ENCODE measurements around the gene LFNG. TPM values are rescaled to one million over a fixed set of nuclear protein-coding genes. Genes with fewer than 3 reads are reported as not detected.
"Not testable (repeated sequence)": the region's sequence is repeated elsewhere in the genome, so short reads cannot be mapped to it uniquely, and the experiment has no call there.

LFNG gene
- total RNA-seq, 1 donor from 2014 or later = 44.9 TPM

DNA sequence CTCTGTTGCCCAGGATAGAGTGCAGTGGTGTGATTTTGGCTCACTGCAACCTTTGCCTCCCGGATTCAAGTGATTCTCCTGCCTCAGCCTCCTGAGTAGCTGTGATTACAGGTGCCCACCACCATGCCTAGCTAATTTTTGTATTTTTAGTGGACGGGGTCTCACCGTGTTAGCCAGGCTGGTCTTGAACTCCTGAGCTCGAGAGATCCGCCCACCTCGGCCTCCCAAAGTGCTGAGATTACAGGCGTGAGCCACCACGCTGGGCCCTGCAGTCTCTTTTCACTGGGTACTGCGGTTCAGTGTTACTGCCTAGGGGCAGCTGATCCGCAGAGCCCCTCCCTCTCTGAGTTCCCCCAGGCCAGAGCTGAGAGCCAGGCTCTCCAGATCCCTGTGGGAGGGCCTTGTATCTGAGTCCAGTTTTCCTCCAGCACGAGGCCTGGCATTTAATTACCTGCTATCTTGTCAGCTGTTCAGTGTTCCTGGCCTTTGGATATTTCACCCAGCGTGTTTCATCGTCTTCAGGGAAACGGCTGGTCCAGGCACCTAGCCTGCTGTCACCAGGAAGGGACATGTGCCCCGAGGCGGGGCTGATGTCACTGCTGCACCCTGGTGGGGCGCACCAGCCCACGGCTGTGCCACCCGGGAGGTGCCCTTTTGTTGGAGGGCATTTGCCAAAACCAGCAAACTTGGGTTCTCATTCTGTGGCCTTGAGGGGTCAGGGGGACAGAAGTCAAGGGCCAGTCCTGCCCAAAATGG lies 16.5 kb downstream of the LFNG start:
- not testable (repeated sequence) for DNase-seq (ENCODE audit: low read depth, low spot score); H3K4me1 Mint-ChIP-seq; H3K9me3 Mint-ChIP-seq; H3K36me3 Mint-ChIP-seq (ENCODE audit: low read depth); H3K27ac Mint-ChIP-seq (ENCODE audit: unreplicated experiment); H3K27me3 Mint-ChIP-seq (ENCODE audit: low read depth)
- peak overlapping the region; percentile 41 for H3K4me3 Mint-ChIP-seq

DNA sequence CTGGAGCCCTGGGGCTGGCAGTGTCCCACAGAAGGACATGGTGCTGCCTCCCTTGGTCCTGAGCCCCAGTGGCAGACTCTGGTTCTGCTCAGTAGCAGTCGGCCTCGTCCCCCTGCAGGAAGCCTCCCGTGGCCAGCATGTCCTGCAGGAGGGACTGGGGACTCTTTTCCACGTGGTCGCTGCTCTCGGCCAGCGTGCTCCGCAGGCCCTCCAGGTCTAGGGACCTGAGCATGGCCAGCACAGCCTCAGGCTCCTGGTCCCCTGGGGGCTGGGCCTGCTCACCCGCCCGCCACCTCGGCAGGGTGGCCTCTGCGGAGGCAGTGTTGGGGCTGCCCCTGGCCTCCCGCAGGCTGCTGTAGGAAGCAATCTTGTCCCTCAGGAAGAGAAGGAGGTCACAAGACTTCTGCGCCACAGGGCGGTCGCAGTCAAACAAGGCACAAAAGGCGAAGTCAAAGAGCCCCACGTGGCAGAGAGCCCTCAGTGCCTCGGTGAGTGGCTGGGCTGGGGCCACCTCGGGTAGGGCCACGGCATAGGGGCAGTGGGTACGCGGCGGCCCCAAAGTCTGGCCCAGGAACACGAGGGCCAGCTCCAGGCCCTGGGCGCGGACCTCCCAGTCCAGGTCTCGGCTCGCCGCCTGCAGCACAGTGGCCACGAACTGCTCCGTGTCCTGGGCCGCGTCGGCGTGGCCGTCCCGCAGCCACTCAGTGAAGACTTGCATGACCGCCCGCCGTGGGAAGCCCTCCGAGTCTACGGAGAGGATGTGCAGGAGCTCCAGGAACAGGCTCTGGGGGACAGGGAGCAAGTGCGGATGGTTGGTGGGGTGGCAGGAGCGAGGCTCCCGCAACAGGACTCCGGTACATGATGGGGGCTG lies 18.6 kb downstream of the LFNG start:
- Mint-ChIP-seq H3K27ac (ENCODE audit: unreplicated experiment) (no peak overlapping the region), H3K27me3 (ENCODE audit: low read depth) (no peaks in the 10 kb centered on the region), H3K4me1 (no peaks in the 10 kb centered on the region), H3K9me3 (no peaks in the 10 kb centered on the region), H3K4me3 (peak overlapping the region; percentile 12), H3K36me3 (ENCODE audit: low read depth) (peaks cover 2% of the 10 kb centered on the region)
- no peak for TF ChIP-seq CTCF (conservative IDR thresholded peaks at IDR 0.05)
- DNase-seq (ENCODE audit: low read depth, low spot score) = no peak

DNA sequence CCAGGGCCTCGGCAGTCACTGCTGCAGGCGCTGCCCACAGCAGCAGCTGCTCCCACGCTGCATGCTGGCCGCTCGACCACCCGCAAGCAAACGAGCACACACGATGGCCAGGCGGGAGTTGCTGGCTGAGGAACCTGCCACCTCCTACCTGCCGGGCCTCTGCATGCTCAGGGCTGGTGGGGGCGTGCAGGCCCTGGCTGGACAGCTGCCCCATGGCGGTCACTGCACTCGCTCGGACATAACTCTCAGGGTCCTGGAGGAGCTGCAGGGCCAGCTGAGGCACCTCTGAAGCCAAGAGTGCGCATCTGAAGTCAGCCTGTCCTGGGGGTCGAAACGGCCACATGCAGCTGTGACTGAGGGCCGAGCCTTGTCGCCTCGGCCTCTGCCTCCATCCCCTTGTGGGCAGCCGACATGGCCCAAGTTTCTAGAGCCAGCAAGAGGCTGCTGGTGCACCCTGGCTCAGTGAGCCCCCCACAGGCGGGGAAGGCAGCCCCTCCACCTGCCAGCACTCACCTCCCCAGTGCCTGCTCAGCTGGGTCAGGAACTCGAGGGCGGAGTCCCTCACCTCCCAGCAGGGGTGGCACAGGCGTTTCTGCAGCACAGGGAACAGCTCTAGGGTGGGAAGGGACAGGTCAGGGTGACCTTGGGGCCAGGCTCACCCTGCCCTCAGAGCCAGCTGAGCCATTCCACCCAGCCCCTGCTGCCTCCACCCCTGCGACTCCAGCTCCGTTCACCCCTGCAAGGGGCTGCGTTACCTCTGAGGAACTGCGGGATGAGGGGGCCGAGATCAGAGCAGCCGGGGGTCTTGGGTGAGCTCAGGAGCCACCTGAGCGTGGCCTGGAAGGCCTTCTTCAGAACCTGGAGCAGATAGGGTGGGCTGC lies 19.7 kb downstream of the LFNG start:
- no peaks in the 10 kb centered on the region for H3K36me3 Mint-ChIP-seq (ENCODE audit: low read depth)
- no peaks in the 10 kb centered on the region for H3K27me3 Mint-ChIP-seq (ENCODE audit: low read depth)
- DNase-seq (ENCODE audit: low read depth, low spot score) = no peak
- no peak for TF ChIP-seq CTCF (conservative IDR thresholded peaks at IDR 0.05)
- H3K4me1 Mint-ChIP-seq = no peaks in the 10 kb centered on the region
- no peak overlapping the region for H3K27ac Mint-ChIP-seq (ENCODE audit: unreplicated experiment)
- H3K9me3 Mint-ChIP-seq = no peaks in the 10 kb centered on the region
- no peak overlapping the region for H3K4me3 Mint-ChIP-seq

GRCh38 chr7:2540133-2540532 lies 20.6 kb downstream of the LFNG start:
- H3K4me3 Mint-ChIP-seq = no peak overlapping the region
- H3K27me3 Mint-ChIP-seq (ENCODE audit: low read depth) = no peaks in the 10 kb centered on the region
- DNase-seq (ENCODE audit: low read depth, low spot score) = no peak
- no peaks in the 10 kb centered on the region for H3K9me3 Mint-ChIP-seq
- TF ChIP-seq CTCF (conservative IDR thresholded peaks at IDR 0.05) = no peak
- H3K27ac Mint-ChIP-seq (ENCODE audit: unreplicated experiment) = no peak overlapping the region
- no peaks in the 10 kb centered on the region for H3K36me3 Mint-ChIP-seq (ENCODE audit: low read depth)
- no peaks in the 10 kb centered on the region for H3K4me1 Mint-ChIP-seq

DNA sequence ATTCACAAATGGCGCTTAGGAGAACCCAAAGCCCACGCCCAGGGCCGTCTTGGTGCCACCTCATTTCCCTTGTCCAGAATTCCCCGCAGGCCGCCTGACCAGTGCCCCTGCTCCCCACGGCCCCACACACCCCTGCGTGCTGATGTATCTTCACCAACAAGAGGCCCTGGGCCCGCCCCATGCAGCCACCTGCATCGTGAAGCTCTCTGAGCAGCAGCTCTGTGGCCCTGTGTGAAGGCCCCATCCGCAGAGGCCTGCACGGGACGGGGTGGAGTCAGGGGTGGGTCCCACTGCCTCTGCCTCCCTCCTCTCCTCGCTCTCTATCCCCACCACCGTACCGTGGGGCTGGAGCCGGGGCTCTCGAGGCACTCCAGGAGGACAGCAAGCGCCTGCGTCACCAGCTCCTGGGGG lies 21.1 kb downstream of the LFNG start:
- TF ChIP-seq CTCF (conservative IDR thresholded peaks at IDR 0.05) = no peak
- Mint-ChIP-seq H3K4me3 (no peak overlapping the region), H3K4me1 (no peaks in the 10 kb centered on the region), H3K9me3 (no peaks in the 10 kb centered on the region), H3K36me3 (ENCODE audit: low read depth) (no peaks in the 10 kb centered on the region), H3K27me3 (ENCODE audit: low read depth) (no peaks in the 10 kb centered on the region), H3K27ac (ENCODE audit: unreplicated experiment) (no peak overlapping the region)
- no peak for DNase-seq (ENCODE audit: low read depth, low spot score)
